C4-2B (cell line): Measurements from ENCODE around the gene ACSF3.

ENCODE experiments used
- ZFX ChIP-seq: fragments of 450-650 bp; IDR thresholded peaks from 2 replicates; pipeline ENCODE4 v1.6.1; 2017
- TF ChIP-seq, protein P1 (sequence below): fragments of 450-650 bp; conservative IDR thresholded peaks from 2 replicates; pipeline ENCODE4 v1.5.1; 2017; ENCODE audit warnings: mild to moderate bottlenecking

GRCh38 chr16:89122322-89122851 lies 28.7 kb downstream of the ACSF3 start:
- TF ChIP-seq, protein P1, sequence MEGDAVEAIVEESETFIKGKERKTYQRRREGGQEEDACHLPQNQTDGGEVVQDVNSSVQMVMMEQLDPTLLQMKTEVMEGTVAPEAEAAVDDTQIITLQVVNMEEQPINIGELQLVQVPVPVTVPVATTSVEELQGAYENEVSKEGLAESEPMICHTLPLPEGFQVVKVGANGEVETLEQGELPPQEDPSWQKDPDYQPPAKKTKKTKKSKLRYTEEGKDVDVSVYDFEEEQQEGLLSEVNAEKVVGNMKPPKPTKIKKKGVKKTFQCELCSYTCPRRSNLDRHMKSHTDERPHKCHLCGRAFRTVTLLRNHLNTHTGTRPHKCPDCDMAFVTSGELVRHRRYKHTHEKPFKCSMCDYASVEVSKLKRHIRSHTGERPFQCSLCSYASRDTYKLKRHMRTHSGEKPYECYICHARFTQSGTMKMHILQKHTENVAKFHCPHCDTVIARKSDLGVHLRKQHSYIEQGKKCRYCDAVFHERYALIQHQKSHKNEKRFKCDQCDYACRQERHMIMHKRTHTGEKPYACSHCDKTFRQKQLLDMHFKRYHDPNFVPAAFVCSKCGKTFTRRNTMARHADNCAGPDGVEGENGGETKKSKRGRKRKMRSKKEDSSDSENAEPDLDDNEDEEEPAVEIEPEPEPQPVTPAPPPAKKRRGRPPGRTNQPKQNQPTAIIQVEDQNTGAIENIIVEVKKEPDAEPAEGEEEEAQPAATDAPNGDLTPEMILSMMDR, result no peak
- no peak for TF ChIP-seq ZFX
